H54 (cell line): ENCODE results near the gene ALK.

Experiments
- DNase-seq: peaks from one replicate; pipeline ENCODE4 v3.0.0; 2011; ENCODE audit warnings: low spot score, mixed read lengths; ENCODE audit not compliant: insufficient read length
- FAIRE-seq: peaks from 3 replicates; lab custom pipeline; 2011; peaks lifted over from hg19 to GRCh38; lab: Jason Lieb, UNC
- POLR2A ChIP-seq: IDR thresholded peaks from 2 replicates; pipeline ENCODE4 v1.6.1; 2011; ENCODE audit warnings: low read depth, mild to moderate bottlenecking, low read length

The ALK gene

DNA sequence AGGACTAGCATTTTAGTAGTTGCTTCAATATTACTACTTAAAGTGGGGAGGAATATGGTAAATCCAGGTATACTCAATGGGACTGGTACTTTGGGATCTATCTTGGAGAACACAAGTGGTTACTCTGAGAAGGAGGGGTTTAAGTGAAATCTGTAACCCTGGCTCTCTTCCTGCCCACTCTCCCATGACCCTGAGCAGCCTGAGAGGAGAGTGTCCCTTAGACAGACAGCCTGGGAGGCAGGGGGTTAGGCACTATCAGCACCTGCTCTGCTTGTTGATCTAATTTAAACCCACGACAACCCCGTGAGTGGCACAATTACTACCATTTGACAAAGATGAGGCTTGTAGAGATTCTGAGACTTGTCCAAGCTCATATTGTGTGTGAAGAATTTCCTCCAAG, 395.5 kb downstream of the ALK start:
- FAIRE-seq: no peak

DNA sequence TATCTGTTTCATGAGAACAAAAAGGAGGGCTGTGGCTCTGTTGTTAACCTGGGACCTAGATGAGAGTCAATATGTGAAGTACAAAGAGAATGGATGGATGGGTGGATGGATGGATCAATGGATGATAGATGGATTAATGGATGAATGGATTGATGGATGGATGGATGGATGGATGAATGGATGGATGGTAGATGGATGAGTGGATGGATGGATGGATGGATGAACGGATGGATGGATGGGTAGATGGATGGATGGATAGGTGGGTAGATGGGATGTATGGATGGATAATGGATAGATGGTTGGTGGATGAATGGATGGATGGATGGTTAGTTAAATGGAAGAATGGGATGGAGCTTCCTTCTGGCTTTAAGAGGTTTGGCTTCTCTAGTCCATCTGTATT, 396.7 kb downstream of the ALK start:
- no peak for DNase-seq
- FAIRE-seq: no peak
- no peak for TF ChIP-seq POLR2A

More for the DNA sequence above, 395.5 kb downstream of the ALK start:
- DNase-seq: no peak
- TF ChIP-seq POLR2A: no peak

DNA sequence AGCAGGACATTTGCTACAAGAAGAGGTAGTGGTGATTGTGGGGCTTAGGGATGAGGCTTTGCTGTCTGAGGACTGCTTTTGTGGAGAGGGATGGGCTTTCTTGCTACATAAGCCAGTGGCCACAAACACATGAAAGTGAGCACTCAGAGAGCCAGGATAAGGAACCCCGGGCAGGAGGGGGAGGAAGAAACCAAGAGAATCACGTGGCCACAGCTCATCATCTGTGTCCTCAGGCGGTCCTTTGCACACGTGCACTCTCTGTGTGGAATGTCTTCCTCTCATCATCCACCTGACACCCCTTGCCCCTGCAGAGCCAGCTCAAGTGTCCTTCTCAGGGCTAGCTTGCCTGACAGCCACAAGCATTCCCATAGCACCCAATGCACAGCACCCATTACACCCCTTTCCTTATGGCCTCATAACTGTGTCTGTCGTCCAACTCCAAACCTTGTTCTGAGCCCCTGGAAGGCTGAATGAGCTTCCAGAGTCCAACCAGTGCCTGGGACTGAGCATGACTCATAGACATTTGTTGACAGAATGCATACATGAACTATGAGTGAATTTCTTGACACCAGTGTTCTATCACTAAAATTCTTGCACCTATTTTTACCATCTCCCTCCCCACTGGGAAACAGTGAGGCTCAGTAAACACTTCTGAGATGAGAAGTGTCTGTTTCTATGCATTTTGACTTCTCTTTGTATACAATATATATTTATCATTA, 398.3 kb downstream of the ALK start:
- no peak for DNase-seq
- FAIRE-seq: no peak

DNA sequence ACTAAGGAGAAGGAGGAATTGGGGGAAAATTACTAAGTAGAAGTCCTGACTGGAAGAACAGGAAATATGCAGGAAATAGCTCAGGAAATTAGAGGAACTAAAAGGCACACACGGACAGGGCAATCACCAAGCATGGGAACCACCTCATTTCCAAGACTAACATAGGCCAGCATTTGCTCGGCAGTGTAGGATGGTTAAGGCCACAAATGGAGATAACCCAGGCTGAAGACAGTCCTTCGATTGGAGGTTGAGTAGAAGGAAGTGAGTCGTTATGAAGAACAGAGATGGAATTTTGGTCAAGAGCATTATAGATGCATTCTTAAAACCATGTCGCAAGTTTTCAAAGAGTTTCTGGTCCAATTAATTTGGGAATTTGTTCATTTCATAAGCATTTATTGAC, 401.4 kb downstream of the ALK start:
- no peak for DNase-seq
- TF ChIP-seq POLR2A: no peak
- no peak for FAIRE-seq

More for the DNA sequence above, 398.3 kb downstream of the ALK start:
- TF ChIP-seq POLR2A: no peak

DNA sequence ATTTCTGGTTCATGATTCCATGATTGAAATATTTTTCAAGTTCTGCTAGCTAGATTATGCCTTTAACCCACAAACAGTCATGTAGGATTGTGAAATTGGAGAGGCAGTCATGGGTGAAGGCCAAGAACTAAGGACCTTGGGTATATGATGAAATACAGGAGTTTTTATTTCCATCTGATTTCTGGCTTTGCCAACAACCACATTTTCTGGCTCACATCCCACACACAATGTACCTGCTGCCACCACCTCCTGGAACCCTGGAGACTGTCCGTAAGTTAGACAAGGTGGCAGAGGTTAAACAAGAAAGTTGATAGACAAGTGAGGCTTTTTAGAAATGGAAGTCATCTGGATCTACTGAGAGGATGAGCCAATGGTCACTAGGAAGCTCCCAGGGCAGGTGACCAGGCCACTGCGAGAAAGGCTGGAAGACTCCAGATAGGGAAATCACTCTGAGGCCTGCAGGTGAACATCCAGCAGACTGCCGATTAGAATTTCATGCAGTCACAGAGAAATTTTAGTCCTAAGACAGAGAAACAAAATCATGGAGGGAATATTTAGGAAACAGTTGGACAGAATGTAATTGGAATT, 402.0 kb downstream of the ALK start:
- TF ChIP-seq POLR2A: no peak
- FAIRE-seq: no peak
- DNase-seq: no peak

DNA sequence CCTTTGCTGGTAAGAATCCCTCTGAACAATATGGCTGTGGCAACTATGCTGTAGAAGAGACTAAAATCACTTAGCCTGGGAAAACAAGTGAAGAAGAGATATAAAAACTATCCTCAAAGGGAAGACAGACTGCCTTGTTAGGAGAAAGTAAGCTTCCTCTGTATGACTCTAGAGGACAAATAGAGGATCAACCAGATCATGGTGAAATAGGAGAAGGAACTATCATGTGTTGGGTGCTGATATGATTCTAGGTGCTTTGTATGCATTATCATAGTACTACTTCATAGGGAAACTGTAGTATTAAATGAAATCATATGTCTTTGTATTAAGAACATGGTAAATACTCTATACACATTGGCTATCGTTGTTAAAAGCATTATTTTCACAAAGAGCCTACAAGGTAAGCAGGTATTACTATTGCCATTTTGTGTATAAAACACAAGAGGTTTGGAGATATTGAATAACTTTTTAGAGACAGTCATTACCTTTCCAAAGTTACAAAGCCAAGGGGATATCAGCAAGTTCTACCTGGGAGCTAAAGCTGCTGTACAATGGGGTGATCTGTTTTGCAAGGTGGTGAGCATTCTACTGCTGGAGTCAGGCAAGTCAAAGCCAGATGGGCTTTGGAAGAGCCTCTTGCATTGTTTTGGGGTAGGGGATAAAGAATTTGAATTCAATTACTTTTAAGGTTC, 402.6 kb downstream of the ALK start:
- FAIRE-seq (no peak), DNase-seq (no peak)
- TF ChIP-seq POLR2A: no peak

DNA sequence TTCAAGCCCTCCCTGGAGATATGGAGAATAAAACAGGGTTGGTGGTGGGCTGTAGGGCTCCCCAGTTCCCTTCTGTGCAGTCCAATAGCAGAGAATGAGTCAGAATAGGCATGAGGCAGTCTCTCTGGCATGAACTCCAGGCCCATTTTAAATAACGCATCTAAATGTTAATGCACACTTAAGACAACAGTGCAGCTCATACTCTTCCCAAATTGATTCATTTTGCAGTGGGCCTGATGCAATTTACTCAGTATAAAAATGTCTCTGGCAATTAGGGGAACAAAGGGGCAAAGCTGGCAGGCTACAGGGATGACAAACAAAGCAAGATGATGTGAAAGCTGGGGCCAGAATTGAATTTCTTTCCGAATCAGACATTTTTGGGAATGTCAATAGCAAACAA, 403.4 kb downstream of the ALK start:
- DNase-seq (no peak), FAIRE-seq (no peak)

DNA sequence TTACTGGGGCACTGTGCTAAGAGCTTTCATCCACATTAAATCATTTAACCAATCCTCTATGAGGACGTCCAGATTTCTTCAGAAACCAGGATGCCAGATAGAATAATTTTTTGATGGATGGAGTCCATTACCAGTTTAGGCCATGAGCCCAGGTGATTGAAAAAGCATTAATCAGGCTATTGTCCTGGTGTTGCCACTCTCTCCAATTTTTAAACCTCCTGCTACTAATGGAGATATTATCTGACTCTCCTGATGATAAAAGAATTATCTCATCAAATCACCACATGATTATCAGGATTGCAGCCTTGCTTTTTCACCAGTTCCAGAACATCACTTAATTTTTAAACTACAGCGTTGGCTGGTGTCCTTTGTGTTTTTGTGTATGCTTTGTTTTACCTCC, 404.0 kb downstream of the ALK start:
- DNase-seq (no peak), FAIRE-seq (no peak)
- TF ChIP-seq POLR2A: no peak

More for the DNA sequence above, 403.4 kb downstream of the ALK start:
- no peak for TF ChIP-seq POLR2A

DNA sequence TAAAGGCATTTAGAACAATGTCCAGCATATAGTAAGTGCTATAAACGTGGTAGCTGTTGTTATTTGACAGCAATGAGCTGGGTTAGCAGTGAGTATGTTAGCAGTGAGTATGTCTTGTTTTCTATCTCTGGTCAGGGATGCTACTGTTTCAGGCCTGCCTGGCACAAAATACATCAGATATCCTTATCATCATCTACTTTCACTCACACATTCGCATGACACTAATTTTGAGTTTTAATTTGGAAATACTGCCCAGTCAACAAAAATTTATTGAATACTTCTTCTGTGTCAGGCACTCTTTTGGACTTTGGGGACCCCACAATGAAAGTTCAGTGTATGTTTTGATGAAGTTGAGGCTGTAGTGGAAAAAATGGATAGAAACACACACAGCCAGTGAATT, 404.6 kb downstream of the ALK start:
- no peak for TF ChIP-seq POLR2A
- no peak for DNase-seq
- FAIRE-seq: no peak

DNA sequence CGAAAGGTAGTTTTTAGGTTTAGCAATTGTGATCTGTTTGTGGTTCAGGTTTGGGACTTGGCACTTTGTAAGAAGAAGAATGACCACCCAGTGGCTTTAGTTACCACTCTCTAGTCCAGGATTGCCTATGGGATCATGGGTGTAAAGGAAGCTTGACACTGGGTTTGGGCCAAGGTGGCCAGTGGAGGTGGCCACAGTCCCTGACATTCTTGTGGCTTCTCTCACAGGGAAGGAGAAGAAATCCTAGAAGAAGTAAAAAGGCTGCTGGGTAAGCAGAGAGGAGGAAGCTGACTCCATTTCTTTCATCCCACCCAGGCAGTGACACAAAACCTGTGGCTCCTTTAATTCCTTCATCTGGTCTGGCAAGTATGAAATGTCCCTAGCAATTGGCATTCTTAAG, 411.5 kb downstream of the ALK start:
- FAIRE-seq (no peak), DNase-seq (no peak)
- TF ChIP-seq POLR2A: no peak

DNA sequence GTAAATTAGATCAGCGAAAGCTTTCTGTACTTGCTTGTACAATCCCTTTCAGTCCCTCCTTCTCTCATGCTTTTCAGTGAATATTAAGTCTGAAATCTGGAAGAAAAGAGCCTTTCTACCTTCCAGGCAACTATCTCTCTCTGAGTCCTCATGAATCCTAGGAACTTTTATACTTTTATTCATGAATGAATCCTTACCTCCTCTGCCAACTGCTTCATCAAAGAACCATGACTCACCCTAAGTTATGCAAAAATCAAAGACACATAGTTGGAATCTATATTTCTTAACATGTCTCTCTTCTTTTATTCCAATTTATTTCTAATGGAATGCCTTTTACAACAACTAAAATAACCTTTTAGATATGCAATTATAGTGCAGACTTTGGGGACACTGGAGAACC, 412.0 kb downstream of the ALK start:
- no peak for TF ChIP-seq POLR2A
- DNase-seq (no peak), FAIRE-seq (no peak)

DNA sequence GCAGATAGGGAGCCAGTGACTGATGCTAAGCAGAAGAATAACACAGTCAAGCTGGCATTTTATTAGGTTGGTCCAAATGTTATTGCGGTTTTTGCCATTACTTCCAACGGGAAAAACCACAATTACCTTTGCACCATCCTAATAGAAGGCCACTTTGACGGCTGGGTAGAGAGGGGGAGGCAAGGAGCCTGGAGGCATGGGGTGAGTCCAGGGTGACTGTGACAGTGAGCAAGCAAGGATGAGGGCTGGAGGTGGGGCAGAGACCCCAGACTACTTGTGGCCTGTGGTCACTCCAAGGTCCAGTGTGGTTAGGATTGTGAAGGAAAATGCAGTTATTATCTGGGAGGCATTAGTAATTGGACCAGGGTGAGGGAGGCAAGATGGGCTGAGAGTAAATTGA, 416.6 kb downstream of the ALK start:
- no peak for TF ChIP-seq POLR2A
- no peak for FAIRE-seq
- DNase-seq: no peak

DNA sequence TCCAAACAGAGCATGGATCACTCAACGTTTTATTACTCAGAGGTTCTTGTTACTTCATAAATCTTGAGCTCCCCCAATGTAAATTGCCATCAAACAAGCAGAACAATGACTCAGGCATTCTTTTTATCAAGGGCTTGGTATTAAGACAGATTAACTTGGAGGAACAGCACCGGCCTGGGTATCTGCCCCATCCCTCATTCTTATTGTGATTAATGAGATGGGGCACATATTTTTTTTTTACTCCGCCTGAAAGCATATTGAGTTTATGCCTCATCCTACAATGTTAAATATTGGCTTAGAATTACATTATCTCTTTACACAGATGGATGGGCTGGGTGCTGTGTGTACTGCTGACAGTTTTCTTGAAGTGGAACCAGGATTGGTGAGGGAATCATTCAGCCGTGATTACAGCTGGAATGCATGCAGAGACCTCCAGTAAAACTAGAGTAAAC, 418.9 kb downstream of the ALK start:
- no peak for DNase-seq
- FAIRE-seq: no peak
- no peak for TF ChIP-seq POLR2A

DNA sequence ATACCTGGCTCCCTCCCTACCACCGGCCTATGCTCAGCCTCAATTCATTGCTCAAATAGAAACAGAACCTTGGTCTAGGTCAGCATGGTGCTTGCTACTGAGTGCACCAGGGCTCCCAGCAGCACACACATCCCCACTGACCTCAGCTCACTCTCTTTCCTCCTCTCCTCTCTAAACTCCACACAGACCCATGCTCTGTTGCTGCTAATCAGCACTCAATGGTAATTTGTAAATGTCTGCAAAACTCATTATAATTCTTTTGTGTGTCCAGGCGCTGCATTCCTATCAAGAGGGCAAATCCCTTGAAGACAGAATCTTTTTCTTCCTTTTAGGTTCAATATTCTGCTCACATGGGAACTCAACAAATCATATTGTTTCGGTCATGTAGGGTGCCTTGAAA, 424.0 kb downstream of the ALK start:
- no peak for DNase-seq
- no peak for TF ChIP-seq POLR2A
- FAIRE-seq: no peak

DNA sequence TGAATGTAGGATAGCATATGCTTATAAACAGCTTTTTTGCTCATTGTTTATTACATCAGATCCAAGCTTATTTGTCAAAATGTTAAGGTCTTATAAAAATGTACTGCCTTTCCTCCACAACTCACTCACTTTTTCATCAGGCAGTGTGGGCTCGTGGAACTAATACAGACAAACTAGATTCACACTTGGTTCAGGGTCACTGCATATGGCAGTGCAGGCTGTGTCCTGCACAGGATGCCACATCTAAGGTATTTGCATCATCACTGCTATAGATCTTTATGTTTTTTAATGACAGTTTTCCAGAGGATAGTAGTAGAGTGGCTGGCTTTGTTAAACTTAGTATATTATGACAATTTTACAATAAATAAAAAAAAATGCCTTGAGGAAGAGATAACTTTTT, 425.2 kb downstream of the ALK start:
- DNase-seq (no peak), FAIRE-seq (no peak)
- TF ChIP-seq POLR2A: no peak
